CD4-positive, alpha-beta T cell treated with Interferon gamma for 1 hour (primary cell): ENCODE measurements around the gene RNU7-1.

Experiments
- DNase-seq: peaks from one replicate; pipeline ENCODE4 v3.0.0-alpha.2; 2020

RNU7-1 gene

DNA sequence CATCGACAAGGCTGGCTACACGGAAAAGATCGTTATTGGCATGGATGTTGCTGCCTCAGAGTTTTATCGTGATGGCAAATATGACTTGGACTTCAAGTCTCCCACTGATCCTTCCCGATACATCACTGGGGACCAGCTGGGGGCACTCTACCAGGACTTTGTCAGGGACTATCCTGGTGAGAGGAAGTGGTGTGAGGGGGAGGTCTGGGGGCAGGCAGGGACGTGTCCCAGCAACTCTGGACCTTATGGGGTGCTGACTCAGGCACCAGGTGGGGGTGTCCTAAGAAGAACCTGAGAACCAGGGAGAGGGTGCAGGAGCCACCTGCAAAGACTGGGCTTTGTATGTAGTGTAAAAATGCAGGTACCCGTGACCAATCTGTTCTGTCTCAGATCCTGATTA is 24.0 kb upstream of the RNU7-1 start:
- no peak for DNase-seq

DNA sequence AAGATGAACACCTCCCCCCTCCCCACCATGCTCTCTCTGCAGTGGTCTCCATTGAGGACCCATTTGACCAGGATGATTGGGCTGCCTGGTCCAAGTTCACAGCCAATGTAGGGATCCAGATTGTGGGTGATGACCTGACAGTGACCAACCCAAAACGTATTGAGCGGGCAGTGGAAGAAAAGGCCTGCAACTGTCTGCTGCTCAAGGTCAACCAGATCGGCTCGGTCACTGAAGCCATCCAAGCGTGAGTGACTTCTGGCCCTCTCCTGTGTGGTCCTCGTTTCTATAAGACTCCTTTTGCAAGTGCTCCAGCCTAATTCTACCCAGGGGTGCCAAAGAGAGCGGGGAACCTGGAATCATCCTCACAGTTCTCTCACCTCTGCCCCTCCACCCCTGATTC is 22.1 kb upstream of the RNU7-1 start:
- no peak for DNase-seq

DNA sequence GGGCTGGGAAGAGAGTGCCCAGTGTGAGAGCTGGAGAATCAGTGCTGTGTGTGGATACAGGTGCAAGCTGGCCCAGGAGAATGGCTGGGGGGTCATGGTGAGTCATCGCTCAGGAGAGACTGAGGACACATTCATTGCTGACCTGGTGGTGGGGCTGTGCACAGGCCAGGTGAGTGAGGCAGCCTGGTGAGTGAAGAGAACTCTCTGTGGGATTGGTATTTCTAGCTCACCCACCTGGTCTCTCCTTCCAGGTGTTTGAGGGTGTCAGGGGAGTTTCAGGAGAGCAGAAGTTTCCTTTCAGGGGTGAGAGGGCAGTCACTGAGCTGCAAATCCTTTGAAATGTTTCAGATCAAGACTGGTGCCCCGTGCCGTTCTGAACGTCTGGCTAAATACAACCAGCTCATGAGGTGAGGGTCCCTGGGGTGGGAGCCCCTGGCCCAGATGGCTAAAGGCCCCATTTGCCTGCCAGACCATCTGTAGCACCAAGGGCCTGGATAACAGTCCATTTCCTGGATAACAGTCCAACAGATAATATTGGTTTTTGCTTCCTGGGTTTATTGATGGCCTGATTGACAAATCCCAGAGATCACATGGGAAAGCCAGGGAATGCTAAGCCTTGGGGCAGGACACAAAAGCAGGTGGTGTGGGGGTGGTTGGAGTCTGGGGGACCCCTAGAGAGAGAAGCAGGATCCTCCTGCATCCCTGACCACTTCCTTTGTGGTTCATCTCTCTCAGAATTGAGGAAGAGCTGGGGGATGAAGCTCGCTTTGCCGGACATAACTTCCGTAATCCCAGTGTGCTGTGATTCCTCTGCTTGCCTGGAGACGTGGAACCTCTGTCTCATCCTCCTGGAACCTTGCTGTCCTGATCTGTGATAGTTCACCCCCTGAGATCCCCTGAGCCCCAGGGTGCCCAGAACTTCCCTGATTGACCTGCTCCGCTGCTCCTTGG is 21.3 kb upstream of the RNU7-1 start:
- DNase-seq: no peak

DNA sequence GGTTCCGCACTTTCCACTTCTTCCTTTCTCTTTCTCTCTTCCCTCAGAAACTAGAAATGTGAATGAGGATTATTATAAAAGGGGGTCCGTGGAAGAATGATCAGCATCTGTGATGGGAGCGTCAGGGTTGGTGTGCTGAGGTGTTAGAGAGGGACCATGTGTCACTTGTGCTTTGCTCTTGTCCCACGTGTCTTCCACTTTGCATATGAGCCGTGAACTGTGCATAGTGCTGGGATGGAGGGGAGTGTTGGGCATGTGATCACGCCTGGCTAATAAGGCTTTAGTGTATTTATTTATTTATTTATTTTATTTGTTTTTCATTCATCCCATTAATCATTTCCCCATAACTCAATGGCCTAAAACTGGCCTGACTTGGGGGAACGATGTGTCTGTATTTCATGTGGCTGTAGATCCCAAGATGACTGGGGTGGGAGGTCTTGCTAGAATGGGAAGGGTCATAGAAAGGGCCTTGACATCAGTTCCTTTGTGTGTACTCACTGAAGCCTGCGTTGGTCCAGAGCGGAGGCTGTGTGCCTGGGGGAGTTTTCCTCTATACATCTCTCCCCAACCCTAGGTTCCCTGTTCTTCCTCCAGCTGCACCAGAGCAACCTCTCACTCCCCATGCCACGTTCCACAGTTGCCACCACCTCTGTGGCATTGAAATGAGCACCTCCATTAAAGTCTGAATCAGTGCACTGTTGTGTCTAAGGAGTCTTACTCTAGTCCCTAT is 20.4 kb upstream of the RNU7-1 start:
- DNase-seq: no peak

DNA sequence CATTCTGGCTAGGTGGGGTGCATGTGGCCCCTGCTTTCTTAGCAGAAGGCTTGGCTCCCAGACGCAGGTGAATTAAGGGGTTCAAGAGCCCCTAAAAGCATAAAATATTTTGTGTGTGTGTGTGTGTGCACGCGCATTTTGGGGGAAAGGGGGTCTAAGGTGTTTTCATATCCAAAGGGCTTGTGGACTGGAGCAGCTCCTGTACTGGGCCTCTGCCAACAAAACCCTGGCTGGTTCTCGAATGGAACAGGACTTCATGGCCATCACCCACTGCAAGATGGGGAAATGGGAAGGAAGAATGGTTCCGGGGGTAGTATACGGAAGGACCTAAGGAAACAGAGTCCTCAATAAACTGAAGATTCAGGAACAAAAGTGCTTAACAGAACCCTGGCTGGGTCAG is 19.8 kb upstream of the RNU7-1 start:
- DNase-seq: no peak

DNA sequence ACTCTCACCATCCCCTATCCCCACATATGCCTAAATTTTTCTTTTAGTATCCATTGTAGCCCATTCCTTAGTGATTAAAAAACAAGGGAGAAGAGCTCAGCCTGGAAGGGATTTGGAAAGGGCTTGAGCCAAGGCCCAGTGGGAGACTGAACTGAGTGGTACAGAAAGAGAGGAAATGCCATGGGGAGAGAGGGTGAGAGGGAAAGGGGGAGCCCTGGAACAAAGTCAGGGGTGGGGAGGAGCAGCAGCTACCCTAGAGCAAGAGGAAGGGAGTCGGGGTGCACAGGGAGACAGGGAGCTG is 18.4 kb upstream of the RNU7-1 start:
- no peak for DNase-seq

DNA sequence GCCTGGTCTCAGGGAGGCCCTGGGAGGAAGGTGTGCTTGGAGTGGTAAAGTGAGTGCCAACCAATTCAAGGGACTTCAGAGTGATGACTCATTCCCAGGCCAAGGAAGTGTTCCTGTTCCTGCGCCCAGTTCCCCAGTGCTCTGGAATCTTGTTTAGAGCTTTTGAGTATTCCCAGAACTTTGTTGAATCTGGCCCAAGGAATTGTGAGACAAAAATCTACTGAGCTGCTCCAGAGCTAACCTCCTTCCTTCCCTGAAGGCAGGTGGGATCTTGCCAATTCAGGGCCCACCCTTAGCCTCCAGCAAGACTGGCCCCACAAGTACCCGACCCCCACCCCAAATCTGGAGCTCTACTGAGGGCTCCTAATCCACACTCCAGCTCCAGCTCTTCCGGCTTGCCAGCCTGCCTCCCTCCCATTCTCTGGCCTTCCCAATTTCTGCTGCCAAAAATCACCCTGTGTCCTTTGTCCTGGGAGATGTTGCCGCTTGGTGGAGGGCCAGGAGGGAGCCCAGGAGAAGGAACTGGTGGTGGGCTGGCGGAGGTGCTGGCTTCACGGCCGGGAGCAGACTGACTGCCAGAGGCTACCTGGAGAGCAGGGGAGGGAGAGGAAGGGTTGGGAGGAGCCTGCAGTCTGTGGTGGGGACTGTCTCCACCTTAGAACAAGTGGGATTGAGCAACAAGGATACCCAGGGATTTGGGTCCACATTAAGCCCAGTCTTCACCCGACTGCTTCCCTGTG is 17.9 kb upstream of the RNU7-1 start:
- DNase-seq: no peak

DNA sequence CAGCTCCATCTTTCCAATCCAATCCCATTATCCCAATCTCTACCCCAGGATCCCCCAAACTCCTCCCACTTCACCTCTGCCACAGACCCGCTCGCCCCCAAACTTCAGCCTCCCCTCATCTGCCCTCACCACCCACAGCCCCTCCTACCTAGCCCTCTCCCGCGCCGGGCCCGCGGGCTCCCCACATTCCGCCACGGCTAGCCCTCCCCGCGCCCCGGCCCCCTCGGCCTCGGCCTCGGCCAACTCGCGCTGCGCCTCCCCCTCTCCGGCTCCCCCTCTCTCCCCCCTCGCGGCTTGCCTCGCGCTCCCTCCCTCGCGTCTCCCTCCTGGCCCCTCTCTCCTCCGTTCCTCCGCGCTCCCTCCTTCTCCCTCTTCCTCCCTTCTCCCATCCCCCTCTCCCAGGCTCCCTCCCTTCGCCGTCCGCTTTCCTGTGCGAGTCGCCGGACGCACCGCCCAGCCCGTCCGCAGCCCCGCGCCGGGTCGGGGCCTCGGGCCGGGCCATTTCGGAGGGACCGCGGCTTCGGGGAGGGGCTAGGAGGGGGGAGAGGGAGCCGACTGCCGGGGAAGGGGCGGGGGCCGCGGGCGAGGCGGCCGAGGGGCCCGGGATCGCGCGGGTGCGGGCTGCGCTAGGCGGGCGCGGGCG is 16.1 kb upstream of the RNU7-1 start, which contains the start of gene ATN1:
Gene ATN1, plus strand, starts transcription at position 581 of the 643 bp plus-strand sequence. CDS start 6,043 bp downstream, outside the sequence.
- peak; percentile 30 for DNase-seq

DNA sequence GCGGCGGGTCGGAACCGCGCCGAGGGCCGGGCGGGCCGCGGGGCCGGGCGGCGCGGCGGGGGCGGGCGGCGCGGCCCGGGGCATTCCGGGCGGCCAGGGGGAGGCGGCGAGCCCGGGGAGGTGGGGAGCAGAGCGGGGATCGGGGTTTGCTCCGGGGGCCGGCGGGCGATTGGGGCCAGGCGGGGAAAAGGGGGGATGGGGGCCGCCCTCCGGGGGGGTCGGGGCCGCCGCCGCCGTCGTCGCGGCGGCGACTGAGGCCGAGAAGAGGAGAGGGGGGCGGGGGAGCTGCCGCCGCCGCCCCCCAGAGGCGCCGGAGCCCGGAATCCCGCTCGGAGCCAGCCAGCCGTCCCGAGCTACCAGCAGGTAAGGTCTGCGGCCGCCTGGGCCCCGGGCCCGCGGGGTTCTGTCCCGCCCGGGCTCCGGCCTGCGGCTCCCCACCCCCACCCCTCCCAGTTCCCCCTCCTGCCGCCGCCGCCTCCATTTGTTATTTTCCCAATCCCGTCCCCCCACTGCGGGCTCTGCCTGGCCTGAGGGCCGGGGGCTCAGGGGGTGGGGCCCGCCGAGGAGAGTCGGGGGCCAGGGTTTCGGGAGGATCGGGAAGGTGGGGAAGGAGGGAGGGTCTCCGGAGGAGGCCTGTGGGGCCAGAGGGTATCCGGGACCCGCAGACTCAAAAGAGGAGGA is 15.5 kb upstream of the RNU7-1 start:
- no peak for DNase-seq

DNA sequence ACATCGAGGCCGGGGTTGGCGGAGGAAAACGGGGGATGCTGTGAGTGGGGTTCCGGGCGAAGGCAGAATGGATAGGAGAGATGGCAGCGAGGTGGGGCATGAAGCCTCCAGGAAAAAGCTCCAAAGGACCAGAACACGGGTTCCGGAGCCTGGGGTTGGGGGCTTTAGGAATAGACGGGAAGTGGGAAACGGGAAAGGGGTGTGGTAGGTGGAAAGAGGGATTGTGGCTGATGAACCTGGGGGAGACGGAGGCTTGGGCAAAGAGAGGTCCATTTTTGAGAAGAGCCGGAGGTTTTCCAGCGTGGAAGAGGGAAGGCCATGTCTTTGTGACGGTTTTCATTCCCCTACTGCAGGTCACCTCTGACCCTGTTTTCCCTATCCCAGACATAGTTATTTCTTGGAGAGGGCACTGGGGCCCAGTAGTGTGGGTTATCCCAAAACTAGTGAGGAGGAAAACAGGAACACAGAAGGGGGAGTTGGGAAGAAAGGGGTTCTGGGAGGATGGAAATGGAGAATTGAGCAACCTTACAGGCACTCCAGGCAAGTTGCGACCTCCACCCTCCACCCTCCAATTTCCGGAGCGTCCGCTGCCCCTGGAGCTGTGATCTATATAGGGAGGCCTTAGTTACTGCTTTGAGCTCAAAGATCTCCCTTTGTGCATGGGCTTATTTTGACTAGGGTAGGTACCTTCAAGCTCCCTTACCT is 14.8 kb upstream of the RNU7-1 start:
- DNase-seq: no peak

DNA sequence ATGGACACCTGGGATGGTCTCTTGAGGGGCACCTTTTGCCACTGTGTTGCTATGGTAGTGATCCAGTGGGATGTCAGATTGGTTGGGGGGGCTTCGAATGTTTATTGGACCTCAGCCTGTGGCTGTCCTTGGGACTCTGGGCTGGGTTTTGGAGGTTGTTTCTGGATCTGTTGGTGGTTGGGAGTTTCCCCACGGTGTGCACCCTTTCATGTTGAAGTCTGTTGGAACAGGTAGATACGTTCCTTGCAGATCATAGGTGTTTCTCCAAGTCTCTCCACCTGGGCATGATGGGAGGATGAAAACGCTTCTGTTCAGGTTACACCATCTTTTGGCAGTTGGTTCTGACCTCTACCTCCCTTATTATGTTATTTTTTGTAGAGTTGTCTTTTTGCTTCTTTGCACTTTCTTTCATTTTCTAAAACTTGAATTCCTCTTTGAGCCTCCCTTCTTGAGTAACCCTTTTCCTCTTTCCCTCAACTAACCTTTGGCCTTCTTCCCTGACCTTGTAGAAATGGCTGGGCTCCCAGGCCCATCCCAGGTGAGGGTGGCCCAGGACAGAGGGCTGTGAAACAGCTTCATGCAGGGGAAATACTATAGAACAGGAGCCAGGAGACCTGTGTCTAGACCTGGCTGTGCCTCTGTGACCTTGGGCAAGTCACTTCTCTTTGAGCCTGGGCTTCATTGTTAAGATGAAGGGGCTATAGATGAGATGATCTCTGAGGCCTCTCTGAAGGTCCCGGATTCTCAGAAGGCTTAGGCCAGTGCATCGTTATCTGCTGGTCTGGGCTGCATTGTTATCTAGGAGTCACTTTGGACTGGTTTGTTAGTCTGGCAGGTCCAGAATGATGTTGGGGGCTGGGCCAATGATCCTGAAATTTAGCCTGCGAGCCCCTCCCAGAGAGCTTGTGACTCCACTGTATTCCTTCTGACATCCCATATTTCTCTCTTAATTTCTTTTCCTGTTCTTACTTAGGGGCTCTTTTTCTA is 13.9 kb upstream of the RNU7-1 start:
- no peak for DNase-seq

DNA sequence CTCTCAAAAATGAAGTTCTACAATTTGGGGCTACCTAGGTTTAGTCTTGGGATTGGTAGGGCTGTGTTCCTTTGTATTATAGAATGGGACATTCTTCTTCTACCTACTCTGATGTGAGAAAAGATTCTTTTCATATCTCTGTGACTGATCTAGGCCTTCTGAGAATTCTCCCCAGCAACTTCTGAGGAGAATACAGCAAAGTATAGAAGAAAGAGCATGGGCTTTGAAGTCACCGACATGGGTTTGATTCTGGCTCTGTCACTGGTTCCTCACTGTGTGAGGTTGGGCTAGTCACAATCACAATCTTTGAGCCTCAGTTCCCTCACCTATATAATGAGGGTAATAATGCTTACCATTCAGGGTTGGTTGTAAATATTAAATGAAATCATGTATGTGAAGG is 10.8 kb upstream of the RNU7-1 start:
- no peak for DNase-seq

DNA sequence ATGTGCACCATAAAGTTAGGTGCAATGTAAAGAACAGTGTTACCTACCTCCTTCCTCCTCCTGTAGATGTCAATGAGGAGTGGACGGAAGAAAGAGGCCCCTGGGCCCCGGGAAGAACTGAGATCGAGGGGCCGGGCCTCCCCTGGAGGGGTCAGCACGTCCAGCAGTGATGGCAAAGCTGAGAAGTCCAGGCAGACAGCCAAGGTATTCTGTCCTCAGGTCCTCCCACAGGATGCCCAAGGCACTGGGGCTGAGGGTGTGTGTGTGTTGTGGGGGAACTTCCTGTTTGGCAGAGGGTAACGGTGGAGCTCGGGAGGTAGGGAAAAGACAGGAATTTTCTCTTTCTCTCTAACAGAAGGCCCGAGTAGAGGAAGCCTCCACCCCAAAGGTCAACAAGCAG is 9.5 kb upstream of the RNU7-1 start:
- no peak for DNase-seq

DNA sequence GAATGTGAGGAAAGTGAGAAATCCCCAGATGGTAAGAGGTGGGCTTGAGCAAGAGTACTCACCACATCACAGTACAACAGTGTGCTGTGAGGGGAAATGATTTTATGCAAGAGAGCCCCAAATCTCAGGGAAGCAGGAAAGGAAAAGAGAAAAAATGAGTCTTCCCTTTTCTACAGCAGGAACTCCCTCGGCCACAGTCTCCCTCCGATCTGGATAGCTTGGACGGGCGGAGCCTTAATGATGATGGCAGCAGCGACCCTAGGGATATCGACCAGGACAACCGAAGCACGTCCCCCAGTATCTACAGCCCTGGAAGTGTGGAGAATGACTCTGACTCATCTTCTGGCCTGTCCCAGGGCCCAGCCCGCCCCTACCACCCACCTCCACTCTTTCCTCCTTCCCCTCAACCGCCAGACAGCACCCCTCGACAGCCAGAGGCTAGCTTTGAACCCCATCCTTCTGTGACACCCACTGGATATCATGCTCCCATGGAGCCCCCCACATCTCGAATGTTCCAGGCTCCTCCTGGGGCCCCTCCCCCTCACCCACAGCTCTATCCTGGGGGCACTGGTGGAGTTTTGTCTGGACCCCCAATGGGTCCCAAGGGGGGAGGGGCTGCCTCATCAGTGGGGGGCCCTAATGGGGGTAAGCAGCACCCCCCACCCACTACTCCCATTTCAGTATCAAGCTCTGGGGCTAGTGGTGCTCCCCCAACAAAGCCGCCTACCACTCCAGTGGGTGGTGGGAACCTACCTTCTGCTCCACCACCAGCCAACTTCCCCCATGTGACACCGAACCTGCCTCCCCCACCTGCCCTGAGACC is 8.0 kb upstream of the RNU7-1 start:
- DNase-seq: no peak

DNA sequence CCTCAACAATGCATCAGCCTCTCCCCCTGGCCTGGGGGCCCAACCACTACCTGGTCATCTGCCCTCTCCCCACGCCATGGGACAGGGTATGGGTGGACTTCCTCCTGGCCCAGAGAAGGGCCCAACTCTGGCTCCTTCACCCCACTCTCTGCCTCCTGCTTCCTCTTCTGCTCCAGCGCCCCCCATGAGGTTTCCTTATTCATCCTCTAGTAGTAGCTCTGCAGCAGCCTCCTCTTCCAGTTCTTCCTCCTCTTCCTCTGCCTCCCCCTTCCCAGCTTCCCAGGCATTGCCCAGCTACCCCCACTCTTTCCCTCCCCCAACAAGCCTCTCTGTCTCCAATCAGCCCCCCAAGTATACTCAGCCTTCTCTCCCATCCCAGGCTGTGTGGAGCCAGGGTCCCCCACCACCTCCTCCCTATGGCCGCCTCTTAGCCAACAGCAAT is 7.4 kb upstream of the RNU7-1 start:
- no peak for DNase-seq

DNA sequence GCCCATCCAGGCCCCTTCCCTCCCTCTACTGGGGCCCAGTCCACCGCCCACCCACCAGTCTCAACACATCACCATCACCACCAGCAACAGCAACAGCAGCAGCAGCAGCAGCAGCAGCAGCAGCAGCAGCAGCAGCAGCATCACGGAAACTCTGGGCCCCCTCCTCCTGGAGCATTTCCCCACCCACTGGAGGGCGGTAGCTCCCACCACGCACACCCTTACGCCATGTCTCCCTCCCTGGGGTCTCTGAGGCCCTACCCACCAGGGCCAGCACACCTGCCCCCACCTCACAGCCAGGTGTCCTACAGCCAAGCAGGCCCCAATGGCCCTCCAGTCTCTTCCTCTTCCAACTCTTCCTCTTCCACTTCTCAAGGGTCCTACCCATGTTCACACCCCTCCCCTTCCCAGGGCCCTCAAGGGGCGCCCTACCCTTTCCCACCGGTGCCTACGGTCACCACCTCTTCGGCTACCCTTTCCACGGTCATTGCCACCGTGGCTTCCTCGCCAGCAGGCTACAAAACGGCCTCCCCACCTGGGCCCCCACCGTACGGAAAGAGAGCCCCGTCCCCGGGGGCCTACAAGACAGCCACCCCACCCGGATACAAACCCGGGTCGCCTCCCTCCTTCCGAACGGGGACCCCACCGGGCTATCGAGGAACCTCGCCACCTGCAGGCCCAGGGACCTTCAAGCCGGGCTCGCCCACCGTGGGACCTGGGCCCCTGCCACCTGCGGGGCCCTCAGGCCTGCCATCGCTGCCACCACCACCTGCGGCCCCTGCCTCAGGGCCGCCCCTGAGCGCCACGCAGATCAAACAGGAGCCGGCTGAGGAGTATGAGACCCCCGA is 6.8 kb upstream of the RNU7-1 start:
- peak; percentile 61 for DNase-seq

DNA sequence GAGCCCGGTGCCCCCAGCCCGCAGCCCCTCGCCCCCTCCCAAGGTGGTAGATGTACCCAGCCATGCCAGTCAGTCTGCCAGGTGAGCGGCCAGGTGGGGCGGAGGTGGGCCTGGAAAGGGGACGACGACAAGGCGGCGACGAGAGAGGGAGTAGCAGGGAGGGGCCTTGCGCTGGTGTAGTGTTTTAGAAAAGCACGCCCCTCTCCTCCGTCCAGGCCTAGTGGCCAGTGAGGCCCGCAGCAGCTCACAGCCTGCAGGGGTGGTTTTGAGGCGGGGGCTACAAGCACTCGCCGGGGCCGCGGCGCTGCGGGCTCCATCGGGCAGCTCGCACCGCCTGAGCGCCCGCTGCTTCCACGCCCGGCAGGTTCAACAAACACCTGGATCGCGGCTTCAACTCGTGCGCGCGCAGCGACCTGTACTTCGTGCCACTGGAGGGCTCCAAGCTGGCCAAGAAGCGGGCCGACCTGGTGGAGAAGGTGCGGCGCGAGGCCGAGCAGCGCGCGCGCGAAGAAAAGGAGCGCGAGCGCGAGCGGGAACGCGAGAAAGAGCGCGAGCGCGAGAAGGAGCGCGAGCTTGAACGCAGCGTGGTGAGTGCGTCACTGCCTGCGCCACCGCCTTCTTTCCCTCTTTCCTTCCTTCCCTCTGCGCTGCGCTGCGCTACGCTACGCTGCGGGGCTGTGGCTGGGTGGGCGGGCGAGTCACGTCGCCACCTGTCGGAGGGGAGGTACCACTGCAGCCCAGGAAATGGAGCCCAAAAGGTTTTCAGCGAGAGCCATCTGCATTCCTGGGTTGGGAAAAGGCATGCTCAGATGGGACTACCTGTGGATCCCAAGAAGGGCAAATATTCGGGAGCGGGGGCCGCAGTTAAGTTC is 5.9 kb upstream of the RNU7-1 start:
- DNase-seq: peak; percentile 95
